H1 (cell line): ENCODE results near the gene CYB5B. TPM values are rescaled to one million over a fixed set of nuclear protein-coding genes. Genes with fewer than 3 reads are reported as not detected.

Source experiments
- CBX5 ChIP-seq: fragments of 300-800, 300-1000 bp; sonication (generic); IDR thresholded peaks from 2 replicates; pipeline ENCODE4 v1.7.1; 2016; ENCODE audit warnings: antibody characterized with exemption, low read length, low read depth
- CHD7 ChIP-seq: fragments of 300-600 bp; sonication (generic); IDR thresholded peaks from 2 replicates; pipeline ENCODE4 v1.7.1; 2012; ENCODE audit warnings: low read length, moderate library complexity, mild to moderate bottlenecking, inconsistent platforms; ENCODE audit not compliant: insufficient replicate concordance
- E2F6 ChIP-seq: IDR thresholded peaks from 2 replicates; pipeline ENCODE4 v1.6.1; 2012; ENCODE audit warnings: inconsistent platforms
- EP300 ChIP-seq, 2 experiments: IDR thresholded peaks; 1 replicate in 1 of 2; 2 replicates in 1 of 2; pipeline ENCODE4 v1.6.1; 2011 to 2012; ENCODE audit warnings: low read depth in 2 of 2, low read length in 2 of 2, mild to moderate bottlenecking in 2 of 2, borderline replicate concordance in 1 of 2, inconsistent platforms in 1 of 2, moderate library complexity in 1 of 2
- KDM1A ChIP-seq: fragments of 200-600, 300-600 bp; sonication (generic); IDR thresholded peaks from 2 replicates; pipeline ENCODE4 v1.7.1; 2016; ENCODE audit warnings: mild to moderate bottlenecking, low read length, borderline replicate concordance
- POLR2A ChIP-seq, 2 experiments: IDR thresholded peaks; 1 replicate in 1 of 2; 2 replicates in 1 of 2; pipeline ENCODE4 v1.6.1; 2011; ENCODE audit warnings: low read depth in 2 of 2, low read length in 2 of 2, mild to moderate bottlenecking in 2 of 2; ENCODE audit errors: control extremely low read depth in 1 of 2
- polyA plus RNA-seq, 7 experiments: library from polyadenylated mRNA; depleted of rRNA in 3 of 7; stranded (reverse) in 5 of 7; unstranded in 2 of 7; fragments of >200 nt in 5 of 7; fragments of 200-250 nt in 2 of 7; gene quantifications; 1 replicate in 5 of 7; 2 replicates in 1 of 7; 4 replicates in 1 of 7; pipeline versions ENCODE4 v1.2.1 to v1.2.3, GENCODE V29; 2011 to 2013; ENCODE audit warnings: missing spikeins in 2 of 7, mixed read lengths in 2 of 7
- total RNA-seq: library from RNA; stranded (reverse); fragmentation: NEBNext Ultra II Directional; extraction: Animal tissue kit (Norgen Biotek cat#: 25700); gene quantifications from 2 replicates; pipeline ENCODE4 v1.2.1, GENCODE V29; 2021

The CYB5B gene
- total and polyA plus RNA-seq, 2 of the 8 experiments (the other 6 are each of a cell fraction or from before 2014, with no cell fraction given), result 108 to 127 TPM

GRCh38 chr16:69396187-69397061 is 28.0 kb upstream of the CYB5B start (continued):
- no peak for TF ChIP-seq CHD7
- no peak for TF ChIP-seq EP300 (IDR thresholded peaks at IDR 0.05; ENCODE audit: borderline replicate concordance in 1 of 2, low read depth in 2 of 2, low read length in 2 of 2)
- TF ChIP-seq KDM1A, result no peak
- TF ChIP-seq CBX5, result no peak
- TF ChIP-seq POLR2A (IDR thresholded peaks at IDR 0.05; ENCODE audit: control extremely low read depth in 1 of 2, low read depth in 2 of 2, low read length in 2 of 2), result no peak
- no peak for TF ChIP-seq E2F6
